GM18868 (cell line): ENCODE measurements around the gene MTMR6.
"Not testable (repeated sequence)": the region's sequence is repeated elsewhere in the genome, so short reads cannot be mapped to it uniquely, and the experiment has no call there.

ENCODE experiments used
- ATAC-seq: cut with Tn5 transposase; IDR thresholded peaks from one replicate; pipeline ENCODE4 v1.9.1; 2021; ENCODE audit warnings: mild to moderate bottlenecking, moderate library complexity; ENCODE audit not compliant: unreplicated experiment

The MTMR6 gene

DNA sequence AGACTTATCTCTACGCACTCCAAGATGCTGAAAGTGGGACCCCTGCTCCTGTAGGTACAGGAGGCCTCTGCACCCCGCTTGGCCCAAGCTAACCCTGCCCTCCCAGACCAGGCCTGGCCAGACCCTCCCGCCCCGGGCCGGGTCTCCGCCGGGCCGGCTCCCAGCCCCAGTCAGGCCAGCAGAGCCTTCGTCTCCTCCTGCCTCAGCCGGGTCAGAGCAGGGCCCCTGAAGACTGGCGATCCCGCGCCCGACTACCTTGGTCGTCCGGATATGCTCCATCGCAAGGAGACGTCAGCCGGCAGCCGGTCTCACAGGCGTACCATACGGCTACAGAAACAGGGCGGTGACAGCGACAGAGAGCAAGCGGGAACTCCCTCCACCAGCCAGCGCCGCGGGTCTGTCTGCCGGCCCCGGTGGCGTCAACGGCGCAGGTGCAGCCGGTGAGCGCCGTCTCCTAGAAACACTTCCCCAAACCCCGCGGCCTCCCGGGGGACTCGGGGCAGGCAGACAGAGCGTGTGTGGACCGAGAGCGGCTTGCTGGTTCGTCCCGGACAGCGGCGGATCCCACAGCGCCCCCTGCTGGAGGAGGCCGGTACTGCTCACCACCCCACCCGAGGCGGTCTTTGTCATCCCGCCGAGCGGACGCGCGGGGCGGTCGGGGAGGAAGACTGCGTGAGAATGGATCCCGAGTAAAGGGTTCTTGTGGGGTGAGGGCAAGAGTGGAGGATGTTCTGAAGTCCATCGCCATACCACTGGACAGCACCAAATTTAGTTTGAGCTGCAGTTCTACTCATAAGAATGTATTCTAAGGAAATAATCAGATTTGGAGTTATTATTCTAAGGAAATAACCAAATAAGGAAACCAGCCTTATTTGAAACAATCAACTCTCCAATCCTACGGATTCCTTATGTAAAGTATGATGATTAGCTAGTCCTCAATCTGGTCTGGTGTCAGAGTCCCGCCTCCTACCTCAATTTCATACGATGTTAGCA is at the start of gene MTMR6:
MTMR6 (minus strand) TSS at position 520 of the 993 bp plus-strand sequence; CDS start at position 279, 241 bp downstream.
- ATAC-seq: peak; percentile 96

DNA sequence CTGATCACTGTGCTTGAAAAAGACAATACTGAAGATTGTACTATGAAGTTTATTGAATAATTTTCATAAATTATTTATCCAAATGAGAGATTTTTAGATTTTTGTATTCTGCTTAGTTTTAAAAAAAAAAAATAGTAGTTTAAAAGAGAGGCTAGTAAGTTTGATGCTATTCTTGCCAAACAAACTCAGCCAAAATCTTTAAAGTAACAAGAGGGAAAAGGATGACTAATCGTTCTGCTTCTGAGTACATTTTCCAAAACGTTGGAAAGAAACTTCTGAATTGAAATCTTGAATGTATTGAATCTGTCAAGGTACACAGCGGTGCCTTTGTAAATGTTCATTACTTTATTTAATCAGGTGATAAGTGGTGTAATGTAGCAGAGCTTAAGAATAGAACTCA is 48.6 kb upstream of the MTMR6 start:
- no peak for ATAC-seq

DNA sequence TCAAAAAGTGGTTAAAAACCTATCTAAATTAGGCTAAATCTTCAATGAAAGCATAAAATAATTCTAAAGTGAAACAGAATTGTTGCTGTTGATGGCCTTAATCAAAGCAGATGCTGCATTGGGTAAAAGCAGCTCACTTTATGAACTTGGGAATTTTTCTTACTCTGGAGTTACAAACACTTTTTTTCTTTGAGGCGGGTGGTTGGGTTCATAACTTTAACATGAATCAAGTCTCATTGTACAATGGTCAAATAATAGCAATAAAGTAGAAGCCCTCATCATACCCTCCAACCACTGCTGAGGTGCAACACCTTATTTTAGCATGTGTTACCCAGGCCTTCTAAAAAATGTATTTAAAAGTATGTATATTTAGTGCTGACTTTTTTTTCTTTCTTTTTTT is 43.3 kb upstream of the MTMR6 start:
- no peak for ATAC-seq

DNA sequence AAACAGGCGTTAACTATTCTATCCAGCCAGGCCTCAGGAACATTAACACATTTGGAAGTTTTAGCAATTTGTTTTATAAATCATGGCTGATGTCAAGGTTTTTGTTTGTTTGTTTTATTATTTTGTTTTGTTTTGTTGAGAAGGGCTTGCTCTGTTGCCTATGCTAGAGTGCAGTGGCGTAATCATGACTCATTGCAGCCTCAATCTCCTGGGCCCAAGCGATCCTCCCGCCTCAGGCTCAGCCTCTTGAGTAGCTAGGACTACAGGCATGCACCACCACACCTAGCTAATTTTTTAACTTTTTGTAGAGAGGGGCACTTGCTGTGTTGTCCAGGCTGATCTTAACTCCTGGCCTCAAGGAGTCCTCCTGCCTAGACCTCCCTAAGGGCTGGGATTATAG is 42.4 kb upstream of the MTMR6 start:
- no peak for ATAC-seq

DNA sequence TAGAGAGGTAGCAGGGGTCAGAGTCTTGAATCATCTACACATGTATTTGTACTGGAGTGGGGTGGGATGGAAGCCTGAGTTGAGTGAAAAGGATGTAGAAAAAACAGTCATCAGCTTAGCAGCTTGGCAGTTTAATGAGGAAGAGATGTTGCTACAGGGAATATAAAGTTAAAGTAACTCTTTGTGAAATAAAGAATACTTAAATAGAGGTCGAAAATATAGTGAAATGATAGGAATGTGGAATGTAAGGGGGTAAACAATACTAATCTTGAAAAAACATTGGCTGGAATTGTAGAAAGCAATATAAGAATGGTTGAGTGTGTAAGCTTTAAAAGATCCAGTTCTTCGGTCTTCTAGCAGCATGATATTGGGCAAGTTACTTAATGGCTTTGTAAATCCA is 36.8 kb upstream of the MTMR6 start:
- no peak for ATAC-seq

DNA sequence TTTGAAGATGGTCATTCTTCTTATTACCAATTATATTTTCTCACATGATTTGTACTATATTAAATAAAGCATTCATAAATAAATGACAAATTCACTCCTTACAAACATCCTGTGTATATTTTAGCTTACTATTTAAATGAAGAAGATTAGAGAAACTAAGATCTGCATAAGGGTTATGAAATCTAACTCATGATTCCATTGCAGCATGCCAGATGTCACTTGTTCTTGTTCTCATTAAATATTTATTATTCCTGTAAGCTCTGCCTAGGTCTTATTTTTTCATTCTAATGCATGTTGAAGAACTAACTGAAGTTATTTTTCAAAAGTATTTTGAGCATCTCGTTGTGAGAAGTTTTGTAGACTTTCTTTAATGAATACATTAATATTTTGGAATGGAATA is 32.5 kb upstream of the MTMR6 start:
- no peak for ATAC-seq

DNA sequence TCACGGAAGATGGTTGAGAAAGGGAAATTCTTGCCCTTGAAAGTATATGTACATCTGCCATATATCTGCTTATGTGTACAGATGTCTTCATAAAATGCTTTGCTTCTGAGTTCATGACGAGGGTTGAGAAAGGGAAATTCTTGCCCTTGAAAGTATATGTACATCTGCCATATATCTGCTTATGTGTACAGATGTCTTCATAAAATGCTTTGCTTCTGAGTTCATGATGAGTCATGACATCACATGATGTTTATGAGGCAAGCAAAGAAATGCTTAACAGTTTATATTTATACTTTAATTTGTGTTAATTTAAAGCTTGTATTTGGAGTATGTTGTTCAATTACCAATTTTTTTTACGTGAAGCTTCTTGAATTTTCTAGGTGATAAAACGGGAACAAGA is 31.7 kb upstream of the MTMR6 start:
- ATAC-seq: not testable (repeated sequence)

DNA sequence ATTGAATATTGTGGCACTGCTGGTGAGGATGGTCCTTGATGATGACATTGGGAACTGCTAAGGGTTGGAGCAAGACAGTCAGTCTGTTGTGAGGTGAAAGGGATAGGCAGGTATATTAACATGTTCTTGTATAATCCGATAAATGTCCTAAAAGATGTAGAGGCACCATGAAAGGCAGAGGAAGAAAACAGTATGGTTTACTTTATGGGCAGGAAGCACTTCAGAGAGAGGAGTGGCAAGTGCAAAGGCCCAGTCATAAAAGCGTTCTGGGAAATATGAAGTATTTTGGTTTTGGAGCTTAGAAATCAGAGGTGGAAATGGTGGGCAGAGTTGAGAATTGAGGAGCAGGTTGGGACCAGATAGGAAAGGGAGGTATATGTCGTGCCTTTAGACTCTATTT is 23.6 kb upstream of the MTMR6 start:
- ATAC-seq: no peak

DNA sequence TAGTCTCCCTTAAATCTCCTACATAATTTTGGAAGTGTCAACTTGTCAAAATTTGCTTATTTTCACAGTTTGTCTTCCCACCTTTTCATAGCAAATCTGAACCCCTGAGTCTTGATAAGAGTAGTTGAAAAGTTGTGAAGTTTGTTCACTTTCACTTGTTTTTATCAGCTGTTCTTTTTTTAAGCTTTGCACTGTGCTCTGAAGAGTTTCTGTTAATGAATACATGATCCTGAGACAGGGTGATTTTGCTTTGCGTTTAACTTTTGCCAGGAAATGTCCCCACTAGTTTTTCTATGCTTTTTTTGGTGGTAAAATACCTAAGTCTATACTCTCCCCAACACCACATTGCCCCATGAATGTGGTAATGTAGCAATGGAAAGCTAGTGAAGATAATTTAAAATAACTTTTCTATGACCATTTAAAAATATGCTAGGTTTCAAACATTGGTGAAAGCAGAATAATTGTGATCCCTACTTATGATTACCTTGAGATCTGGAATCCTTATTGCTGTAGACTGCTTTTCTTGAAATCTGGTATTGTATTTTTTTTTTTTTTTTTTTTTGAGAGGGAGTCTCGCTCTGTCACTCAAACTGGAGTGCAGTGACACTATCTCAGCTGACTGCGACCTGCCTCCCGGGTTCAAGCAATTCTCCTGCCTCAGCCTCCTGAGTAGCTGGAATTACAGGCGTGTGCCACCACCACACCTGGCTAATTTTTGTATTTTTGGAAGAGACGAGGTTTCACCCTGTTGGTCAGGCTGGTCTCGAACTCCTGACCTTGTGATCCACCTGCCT is 19.6 kb upstream of the MTMR6 start:
- ATAC-seq: no peak

DNA sequence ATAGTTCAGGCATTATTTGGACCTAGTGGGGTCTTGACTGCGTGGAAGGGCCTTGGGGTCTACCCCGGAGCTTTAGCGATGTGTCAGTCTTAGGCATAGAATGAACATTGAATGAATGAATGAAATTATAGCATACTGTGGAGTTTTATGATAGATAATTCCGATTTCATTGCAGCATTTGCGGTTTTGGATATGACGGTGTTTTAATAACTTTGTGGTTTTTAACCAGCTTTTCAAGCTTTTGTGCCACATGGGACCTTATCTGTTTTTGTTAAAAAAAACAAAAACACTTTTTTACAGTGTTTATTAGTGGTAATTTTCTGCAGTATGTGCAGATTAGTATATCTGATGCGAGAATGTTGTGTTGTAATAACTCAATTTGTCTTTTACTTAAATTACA is 14.8 kb upstream of the MTMR6 start:
- ATAC-seq: no peak

- peak; percentile 99 for ATAC-seq
Measured at GRCh38 chr13:25301347-25302113, 14.2 kb upstream of the MTMR6 start, which contains the start of gene NUP58. Gene NUP58 (plus strand): TSS chr13:25301625. CDS start chr13:25301774, 149 bp downstream.

DNA sequence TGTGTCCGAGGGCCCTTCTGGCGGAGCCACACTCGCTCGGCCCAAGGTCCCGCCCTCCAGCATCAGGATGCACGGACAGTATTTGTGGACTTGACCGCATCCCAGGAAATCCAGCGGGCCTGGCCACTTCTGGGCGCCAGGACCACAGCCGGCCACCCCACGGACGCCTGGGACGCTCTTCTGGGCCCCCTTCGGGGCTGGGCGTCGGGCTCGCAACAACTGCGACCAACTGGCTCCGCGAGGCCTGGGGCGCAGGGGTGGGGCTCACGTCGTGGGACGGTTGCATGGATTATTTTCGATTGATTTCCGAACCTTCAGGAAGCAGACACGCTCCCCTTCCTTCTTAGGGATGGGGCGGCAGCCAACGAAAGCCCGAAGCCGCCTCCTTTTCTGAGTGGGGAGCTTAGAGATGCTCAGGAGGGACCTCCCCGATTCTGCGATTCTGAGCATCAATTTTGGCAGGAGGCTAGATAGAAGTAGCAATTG is 13.6 kb upstream of the MTMR6 start:
- ATAC-seq: peak; percentile 15

- no peak for ATAC-seq
Measured at GRCh38 chr13:25295701-25296100, 8.4 kb upstream of the MTMR6 start.

GRCh38 chr13:25295228-25295627 is 7.9 kb upstream of the MTMR6 start:
- ATAC-seq: no peak

DNA sequence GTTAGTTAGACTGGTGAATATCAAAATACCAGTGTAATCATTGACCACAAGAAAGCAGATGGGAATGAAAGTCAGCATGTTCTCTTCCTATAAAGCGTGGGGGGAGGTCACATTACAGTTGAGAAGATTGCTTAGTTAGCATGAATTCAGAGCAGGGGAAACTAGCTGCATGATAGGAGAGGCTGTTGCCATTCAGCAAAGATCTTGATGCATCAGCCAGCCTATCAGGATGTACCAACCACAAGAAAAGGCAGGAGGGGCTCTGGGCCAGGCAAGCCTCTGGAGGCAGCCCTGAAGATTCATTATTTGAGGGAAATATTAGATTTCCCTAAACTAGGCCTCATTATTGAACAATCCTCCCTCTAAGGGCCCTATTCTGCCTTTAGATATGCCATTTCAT is 5.0 kb upstream of the MTMR6 start:
- ATAC-seq: no peak

- no peak for ATAC-seq
Measured at GRCh38 chr13:25291691-25292090, 4.4 kb upstream of the MTMR6 start.

- ATAC-seq: no peak
Measured at GRCh38 chr13:25288966-25289365, 1.7 kb upstream of the MTMR6 start.

DNA sequence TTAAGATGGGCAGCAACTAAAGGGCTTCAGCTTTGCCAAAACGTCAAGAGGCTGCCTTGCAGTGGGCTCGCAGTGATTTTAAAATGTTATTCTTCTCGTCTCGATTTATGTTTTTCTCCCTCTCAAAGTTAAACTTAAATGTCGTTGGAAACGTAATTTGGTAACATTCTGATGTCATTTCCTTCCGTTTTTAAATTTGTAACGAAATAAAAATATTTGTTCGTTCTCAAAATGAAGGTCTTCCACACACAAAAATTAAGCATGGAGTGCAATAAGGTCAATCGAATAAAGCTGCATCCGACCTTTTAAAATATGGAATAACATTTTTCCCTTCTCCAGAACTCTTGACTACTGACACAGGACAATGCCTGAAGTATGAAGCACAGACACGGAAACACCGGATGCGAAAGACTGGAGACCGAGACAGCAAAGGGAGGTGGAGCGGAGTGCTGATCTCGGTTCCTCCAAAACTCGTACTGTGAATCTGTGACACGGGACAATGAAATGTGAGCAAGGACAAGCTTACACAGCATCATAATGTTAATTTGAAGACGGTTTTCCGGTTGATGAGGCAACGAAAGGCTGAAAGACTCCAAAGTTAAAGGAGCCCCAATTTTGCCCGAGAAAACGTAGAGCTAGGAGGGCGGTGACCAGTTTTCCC is 850 bp downstream of the MTMR6 start:
- ATAC-seq: no peak

DNA sequence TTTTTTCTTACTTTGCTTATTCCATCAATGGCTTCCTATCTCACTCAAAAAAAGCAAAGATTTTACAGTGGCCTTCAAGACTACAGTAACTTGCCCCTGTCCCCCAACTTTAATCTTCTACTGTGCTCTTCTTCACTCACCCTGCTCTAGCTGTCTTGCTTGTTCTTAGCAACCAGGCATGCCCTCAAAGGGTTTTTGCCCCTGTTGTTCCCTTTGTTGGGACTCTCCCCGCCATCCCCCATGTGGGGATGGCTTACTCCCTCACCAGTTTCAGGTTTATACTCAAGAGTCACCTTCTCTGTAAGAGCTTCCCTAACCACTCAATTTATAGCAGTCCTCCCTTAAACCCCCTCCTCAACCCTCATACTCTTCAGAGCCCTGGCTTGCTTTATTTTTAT is 5.4 kb downstream of the MTMR6 start:
- ATAC-seq: peak; percentile 43

GRCh38 chr13:25281193-25281934 is 5.9 kb downstream of the MTMR6 start:
- peak; percentile 77 for ATAC-seq
